ENCODE results near the gene ABI1. TPM values are rescaled to one million over a fixed set of nuclear protein-coding genes. Genes with fewer than 3 reads are reported as not detected.
"Not testable (repeated sequence)": the region's sequence is repeated elsewhere in the genome, so short reads cannot be mapped to it uniquely, and the experiment has no call there.

Gene ABI1
- total RNA-seq, 1 donor = 71.7 TPM

GRCh38 chr10:26860102-26860442, 686 bp downstream of the ABI1 start:
- Histone ChIP-seq H3K4me3 (ENCODE audit: insufficient read depth, low read length) (peak overlapping the region; percentile 85), H3K79me2 (ENCODE audit: insufficient read depth, low read length) (peaks cover 51% of the 10 kb centered on the region), H2AFZ (ENCODE audit: low read length) (peak overlapping the region; percentile 85), H3K27ac (ENCODE audit: low read depth, low read length) (peak overlapping the region; percentile 91), H3K4me2 (ENCODE audit: insufficient read depth, low read length) (peak overlapping the region; percentile 93), H3K4me1 (ENCODE audit: insufficient read depth, low read length) (peaks cover 23% of the 10 kb centered on the region), H3K9me3 (ENCODE audit: low read depth, low read length) (no peaks in the 10 kb centered on the region), H3K27me3 (ENCODE audit: insufficient read depth, low read length) (peaks cover 7% of the 10 kb centered on the region), H3K36me3 (ENCODE audit: insufficient read depth, low read length) (no peaks in the 10 kb centered on the region), H4K20me1 (ENCODE audit: insufficient read depth, low read length) (peaks cover 13% of the 10 kb centered on the region)
- DNase-seq (ENCODE audit: insufficient read length, low spot score, missing footprints) = peak; percentile 87
- TF ChIP-seq CTCF (IDR thresholded peaks at IDR 0.05; ENCODE audit: extremely low read depth, low read depth, low read length) = no peak

DNA sequence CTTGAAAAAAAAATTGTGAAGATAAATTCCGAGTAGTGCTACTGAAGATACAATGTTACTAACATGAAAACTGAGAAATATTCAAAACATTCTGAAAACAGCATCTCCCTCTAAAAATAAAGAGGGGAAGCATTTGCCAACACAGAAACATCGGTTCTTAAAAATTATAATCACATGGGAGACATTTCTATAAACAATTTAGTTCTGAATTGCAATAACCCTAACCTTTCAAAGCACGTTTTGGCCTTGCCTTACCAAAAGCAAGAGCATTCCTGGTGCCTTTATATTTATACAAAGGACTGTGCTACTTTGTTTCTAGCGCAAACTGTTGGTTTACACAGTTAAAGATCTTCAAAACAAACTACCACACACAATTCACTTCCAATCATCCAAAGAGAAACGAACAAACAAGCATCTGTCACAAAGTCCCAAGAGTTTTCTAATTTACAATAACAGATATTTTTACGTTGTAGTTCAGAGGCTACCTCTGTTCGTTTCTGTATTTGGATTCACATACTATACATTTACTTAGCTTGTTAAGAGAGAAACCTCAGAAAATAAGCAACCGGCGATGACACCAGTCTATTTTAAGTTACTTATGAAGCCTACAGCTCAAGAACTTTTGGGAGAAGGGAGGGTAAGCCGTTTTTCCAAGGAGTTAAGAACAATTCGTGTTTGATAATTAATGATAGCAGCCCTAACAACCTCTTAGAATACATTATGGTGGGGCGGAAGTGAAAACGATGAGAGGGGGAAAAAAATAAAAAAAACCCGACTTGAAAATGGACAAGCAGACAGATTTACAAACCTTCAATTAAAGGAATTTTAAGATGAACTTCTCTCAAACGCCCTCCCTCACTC, 1.3 kb downstream of the ABI1 start:
- Histone ChIP-seq H2AFZ (ENCODE audit: low read length) (peak overlapping the region; percentile 36), H3K4me3 (ENCODE audit: insufficient read depth, low read length) (peak overlapping the region; percentile 85), H3K4me2 (ENCODE audit: insufficient read depth, low read length) (peak overlapping the region; percentile 93), H3K79me2 (ENCODE audit: insufficient read depth, low read length) (peaks cover 57% of the 10 kb centered on the region), H3K27ac (ENCODE audit: low read depth, low read length) (peak overlapping the region; percentile 91), H3K9me3 (ENCODE audit: low read depth, low read length) (no peaks in the 10 kb centered on the region), H4K20me1 (ENCODE audit: insufficient read depth, low read length) (peaks cover 19% of the 10 kb centered on the region), H3K27me3 (ENCODE audit: insufficient read depth, low read length) (peaks cover 7% of the 10 kb centered on the region), H3K36me3 (ENCODE audit: insufficient read depth, low read length) (no peaks in the 10 kb centered on the region), H3K4me1 (ENCODE audit: insufficient read depth, low read length) (peaks cover 26% of the 10 kb centered on the region)
- no peak for DNase-seq (ENCODE audit: insufficient read length, low spot score, missing footprints)
- TF ChIP-seq CTCF (IDR thresholded peaks at IDR 0.05; ENCODE audit: extremely low read depth, low read depth, low read length) = no peak

DNA sequence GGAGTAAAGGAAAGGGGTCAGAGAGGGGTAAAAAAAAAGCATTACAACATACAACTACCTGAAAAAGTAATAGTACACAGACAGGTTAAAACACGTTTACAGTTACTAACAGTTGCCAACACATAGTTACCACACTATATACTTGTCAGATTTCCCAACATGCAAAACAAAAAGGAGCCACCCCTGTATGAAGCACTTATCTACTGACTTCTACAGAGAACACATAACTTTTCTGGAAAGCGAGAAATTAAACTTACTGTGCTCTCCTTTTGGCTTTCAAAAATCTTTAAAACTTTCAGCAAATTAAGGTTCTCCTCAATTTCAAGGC, 2.1 kb downstream of the ABI1 start:
- Histone ChIP-seq H3K4me3 (ENCODE audit: insufficient read depth, low read length) (peak overlapping the region; percentile 85), H3K27ac (ENCODE audit: low read depth, low read length) (peak overlapping the region; percentile 91), H2AFZ (ENCODE audit: low read length) (no peak overlapping the region), H3K36me3 (ENCODE audit: insufficient read depth, low read length) (no peaks in the 10 kb centered on the region), H3K9me3 (ENCODE audit: low read depth, low read length) (no peaks in the 10 kb centered on the region), H4K20me1 (ENCODE audit: insufficient read depth, low read length) (peaks cover 22% of the 10 kb centered on the region), H3K79me2 (ENCODE audit: insufficient read depth, low read length) (peaks cover 65% of the 10 kb centered on the region), H3K27me3 (ENCODE audit: insufficient read depth, low read length) (peaks cover 4% of the 10 kb centered on the region), H3K4me2 (ENCODE audit: insufficient read depth, low read length) (peak overlapping the region; percentile 93), H3K4me1 (ENCODE audit: insufficient read depth, low read length) (peaks cover 31% of the 10 kb centered on the region)
- DNase-seq (ENCODE audit: insufficient read length, low spot score, missing footprints) = no peak
- TF ChIP-seq CTCF (IDR thresholded peaks at IDR 0.05; ENCODE audit: extremely low read depth, low read depth, low read length) = no peak

DNA sequence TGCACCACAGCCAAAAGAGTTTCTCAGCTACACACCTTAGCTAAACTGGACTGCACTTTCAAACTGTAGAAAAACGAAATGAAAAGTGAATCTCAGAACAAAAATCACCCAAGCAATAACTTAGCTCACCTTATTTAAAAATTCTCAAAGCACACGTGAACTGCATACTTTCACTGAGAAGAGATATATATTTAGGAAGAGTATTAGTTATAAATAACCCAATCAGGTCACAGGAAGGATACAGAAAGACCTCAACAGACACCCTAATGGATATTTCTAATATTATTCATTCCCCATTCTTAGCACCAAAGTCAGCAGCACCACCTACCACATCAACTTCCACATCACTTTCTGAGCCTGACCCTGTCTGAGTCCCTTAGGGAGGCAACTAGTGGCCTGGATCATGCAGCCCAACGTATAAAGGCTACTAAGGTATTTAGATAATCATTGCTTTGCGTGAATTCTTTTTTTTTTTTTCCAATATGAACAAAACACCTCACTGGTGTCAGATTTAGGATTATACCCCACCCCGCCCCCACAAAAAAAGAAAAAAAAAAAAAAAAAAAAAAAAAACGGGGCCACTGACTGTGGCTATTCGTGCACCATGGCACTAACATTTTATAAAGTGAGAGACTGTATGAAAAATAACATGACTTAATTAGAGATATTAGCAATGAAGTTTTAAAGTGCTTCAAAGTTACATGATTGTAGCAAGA, 2.6 kb downstream of the ABI1 start:
- Histone ChIP-seq H3K27me3 (ENCODE audit: insufficient read depth, low read length) (no peaks in the 10 kb centered on the region), H2AFZ (ENCODE audit: low read length) (no peak overlapping the region), H3K4me1 (ENCODE audit: insufficient read depth, low read length) (peaks cover 31% of the 10 kb centered on the region), H3K9me3 (ENCODE audit: low read depth, low read length) (no peaks in the 10 kb centered on the region), H4K20me1 (ENCODE audit: insufficient read depth, low read length) (peaks cover 22% of the 10 kb centered on the region), H3K79me2 (ENCODE audit: insufficient read depth, low read length) (peaks cover 70% of the 10 kb centered on the region), H3K27ac (ENCODE audit: low read depth, low read length) (peak overlapping the region; percentile 91), H3K4me3 (ENCODE audit: insufficient read depth, low read length) (peak overlapping the region; percentile 85), H3K4me2 (ENCODE audit: insufficient read depth, low read length) (peak overlapping the region; percentile 93), H3K36me3 (ENCODE audit: insufficient read depth, low read length) (no peaks in the 10 kb centered on the region)
- no peak for TF ChIP-seq CTCF (IDR thresholded peaks at IDR 0.05; ENCODE audit: extremely low read depth, low read depth, low read length)
- DNase-seq (ENCODE audit: insufficient read length, low spot score, missing footprints) = no peak

GRCh38 chr10:26857553-26857952, 3.2 kb downstream of the ABI1 start:
- not testable (repeated sequence) for H2AFZ ChIP-seq (ENCODE audit: low read length); DNase-seq (ENCODE audit: insufficient read length, low spot score, missing footprints); H3K4me3 ChIP-seq (ENCODE audit: insufficient read depth, low read length); H3K27me3 ChIP-seq (ENCODE audit: insufficient read depth, low read length); H3K36me3 ChIP-seq (ENCODE audit: insufficient read depth, low read length); H3K9me3 ChIP-seq (ENCODE audit: low read depth, low read length)
- Histone ChIP-seq H4K20me1 (ENCODE audit: insufficient read depth, low read length) (peaks cover 26% of the 10 kb centered on the region), H3K4me1 (ENCODE audit: insufficient read depth, low read length) (peaks cover 31% of the 10 kb centered on the region), H3K79me2 (ENCODE audit: insufficient read depth, low read length) (peaks cover 76% of the 10 kb centered on the region), H3K27ac (ENCODE audit: low read depth, low read length) (peak overlapping the region; percentile 91), H3K4me2 (ENCODE audit: insufficient read depth, low read length) (peak overlapping the region; percentile 93)

Data from osteoblast (primary cell).